NCI-H2196 treated with DMSO at 0.1 percent for 48 hours (cell line): ENCODE measurements around the gene FAM234B.
"Not testable (repeated sequence)": the region's sequence is repeated elsewhere in the genome, so short reads cannot be mapped to it uniquely, and the experiment has no call there.

Experiments
- DNase-seq: peaks from one replicate; lab custom pipeline; 2025; ENCODE audit not compliant: unreplicated experiment; lab: John Stamatoyannopoulos, UW

The FAM234B gene

GRCh38 chr12:13053617-13054016 lies 9.4 kb downstream of the FAM234B start:
- DNase-seq = not testable (repeated sequence)

- DNase-seq = no peak
These were observed 16.4 kb downstream of the FAM234B start for GRCh38 chr12:13060581-13060980.

- no peak for DNase-seq
These were observed 17.2 kb downstream of the FAM234B start for GRCh38 chr12:13061377-13061776.

- no peak for DNase-seq
These were observed 18.5 kb downstream of the FAM234B start for GRCh38 chr12:13062669-13063068.

GRCh38 chr12:13066014-13066413 lies 21.8 kb downstream of the FAM234B start:
- no peak for DNase-seq

- DNase-seq = no peak
These were observed 22.3 kb downstream of the FAM234B start for GRCh38 chr12:13066459-13066858.

- no peak for DNase-seq
These were observed 23.1 kb downstream of the FAM234B start for GRCh38 chr12:13067322-13067721.

GRCh38 chr12:13069380-13069779 lies 25.2 kb downstream of the FAM234B start:
- no peak for DNase-seq

GRCh38 chr12:13071305-13072280 lies 27.4 kb downstream of the FAM234B start:
- no peak for DNase-seq

GRCh38 chr12:13073173-13073572 lies 29.0 kb downstream of the FAM234B start:
- DNase-seq = no peak

- no peak for DNase-seq
These were observed 30.4 kb downstream of the FAM234B start for GRCh38 chr12:13074396-13075117.

GRCh38 chr12:13075118-13075480 lies 30.9 kb downstream of the FAM234B start:
- DNase-seq = no peak

- no peak for DNase-seq
These were observed 31.8 kb downstream of the FAM234B start for GRCh38 chr12:13075786-13076570.

GRCh38 chr12:13079440-13079906 lies 35.3 kb downstream of the FAM234B start:
- DNase-seq = no peak

GRCh38 chr12:13080266-13080665 lies 36.1 kb downstream of the FAM234B start:
- DNase-seq = no peak

- DNase-seq = no peak
These were observed 38.7 kb downstream of the FAM234B start for GRCh38 chr12:13082861-13083260.

GRCh38 chr12:13083638-13084037 lies 39.5 kb downstream of the FAM234B start:
- DNase-seq = not testable (repeated sequence)

GRCh38 chr12:13084898-13085640 lies 40.9 kb downstream of the FAM234B start:
- no peak for DNase-seq

- DNase-seq = no peak
These were observed 41.9 kb downstream of the FAM234B start for GRCh38 chr12:13085968-13086686.

GRCh38 chr12:13087766-13088165 lies 43.6 kb downstream of the FAM234B start:
- no peak for DNase-seq
